ENCODE results near the gene MSANTD3. TPM values are rescaled to one million over a fixed set of nuclear protein-coding genes. Genes with fewer than 3 reads are reported as not detected.

The MSANTD3 gene, protein sequence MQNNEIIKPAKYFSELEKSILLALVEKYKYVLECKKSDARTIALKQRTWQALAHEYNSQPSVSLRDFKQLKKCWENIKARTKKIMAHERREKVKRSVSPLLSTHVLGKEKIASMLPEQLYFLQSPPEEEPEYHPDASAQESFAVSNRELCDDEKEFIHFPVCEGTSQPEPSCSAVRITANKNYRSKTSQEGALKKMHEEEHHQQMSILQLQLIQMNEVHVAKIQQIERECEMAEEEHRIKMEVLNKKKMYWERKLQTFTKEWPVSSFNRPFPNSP
- 13.3 and 20.3 TPM in 2 replicates for total RNA-seq (2011; cell fraction: chromatin; rRNA removed; ENCODE audit: low replicate concordance)
- total RNA-seq (2011; cell fraction: nucleolus; rRNA removed): 6.3 and 7.0 TPM in 2 replicates
- 14.1 and 20.8 TPM in 2 replicates for total RNA-seq (2011; cell fraction: nucleoplasm; rRNA removed)
- 25.8 and 28.7 TPM in 2 replicates for total RNA-seq (2014; rRNA removed)
- total RNA-seq (2014; rRNA removed; fragmentation: Illumina TruSeq; extraction: Trizol): 22.0 and 24.3 TPM in 2 replicates
- 24.0 and 24.6 TPM in 2 replicates for total RNA-seq (2015; rRNA removed; fragmentation: Illumina TruSeq; extraction: Trizol)
- 22.1 and 22.3 TPM in 2 replicates for total RNA-seq (2021)
- polyA plus RNA-seq (2011; rRNA removed): 12.4 and 16.0 TPM in 2 replicates
- polyA plus RNA-seq (2011; cell fraction: cytosol; rRNA removed): 8.6 and 9.9 TPM in 2 replicates
- polyA plus RNA-seq (2011; cell fraction: nucleus; rRNA removed): 8.3 and 8.9 TPM in 2 replicates
- polyA plus RNA-seq (2012): 15.4 and 16.9 TPM in 2 replicates
- polyA plus RNA-seq (2014; fragmentation: Illumina TruSeq; extraction: Trizol): 20.6 and 26.6 TPM in 2 replicates
- polyA plus RNA-seq (2014; fragmentation: Nextera tagmentation; extraction: Ambion mirVana): 1 to 10 TPM; 9.4 to 9.6 TPM
- polyA plus RNA-seq (2014; rRNA removed): 22.8 and 27.3 TPM in 2 replicates
- polyA minus RNA-seq (2011; rRNA and poly(A)+ RNA removed): 16.3 TPM in 2 replicates
- polyA minus RNA-seq (2011; cell fraction: cytosol; rRNA and poly(A)+ RNA removed): 5.7 and 10.7 TPM in 2 replicates
- polyA minus RNA-seq (2011; cell fraction: nucleus; rRNA and poly(A)+ RNA removed): 3.8 and 5.8 TPM in 2 replicates
- Bru-seq, nascent RNA: percentile 82 among the genes with signal in this experiment
- percentile 69 among the genes with signal in this experiment for BruChase-seq, experiment 1, labeled RNA remaining after a 2-hour chase
- BruChase-seq, experiment 2, labeled RNA remaining after a 6-hour chase: percentile 70 among the genes with signal in this experiment
- long read RNA-seq, experiment 1, transcript MSANTD3-203 (3 exons, 1,362 nt): major isoform, 49 of 69 reads
- long read RNA-seq, experiment 1, partial matches to known transcripts: 8 of 69 reads
- long read RNA-seq, experiment 1, other reads (novel, unspliced or antisense): 9 of 69 reads
- long read RNA-seq, experiment 2, transcript MSANTD3-203 (3 exons, 1,362 nt): major isoform, 14 of 27 reads
- long read RNA-seq, experiment 2, partial matches to known transcripts: 4 of 27 reads
- long read RNA-seq, experiment 2, other reads (novel, unspliced or antisense): 5 of 27 reads
- long read RNA-seq, experiment 3, transcript MSANTD3-203 (3 exons, 1,362 nt): major isoform, 8 of 16 reads
- long read RNA-seq, experiment 3, partial matches to known transcripts: 4 of 16 reads
- long read RNA-seq, experiment 3, other reads (novel, unspliced or antisense): 3 of 16 reads

DNA sequence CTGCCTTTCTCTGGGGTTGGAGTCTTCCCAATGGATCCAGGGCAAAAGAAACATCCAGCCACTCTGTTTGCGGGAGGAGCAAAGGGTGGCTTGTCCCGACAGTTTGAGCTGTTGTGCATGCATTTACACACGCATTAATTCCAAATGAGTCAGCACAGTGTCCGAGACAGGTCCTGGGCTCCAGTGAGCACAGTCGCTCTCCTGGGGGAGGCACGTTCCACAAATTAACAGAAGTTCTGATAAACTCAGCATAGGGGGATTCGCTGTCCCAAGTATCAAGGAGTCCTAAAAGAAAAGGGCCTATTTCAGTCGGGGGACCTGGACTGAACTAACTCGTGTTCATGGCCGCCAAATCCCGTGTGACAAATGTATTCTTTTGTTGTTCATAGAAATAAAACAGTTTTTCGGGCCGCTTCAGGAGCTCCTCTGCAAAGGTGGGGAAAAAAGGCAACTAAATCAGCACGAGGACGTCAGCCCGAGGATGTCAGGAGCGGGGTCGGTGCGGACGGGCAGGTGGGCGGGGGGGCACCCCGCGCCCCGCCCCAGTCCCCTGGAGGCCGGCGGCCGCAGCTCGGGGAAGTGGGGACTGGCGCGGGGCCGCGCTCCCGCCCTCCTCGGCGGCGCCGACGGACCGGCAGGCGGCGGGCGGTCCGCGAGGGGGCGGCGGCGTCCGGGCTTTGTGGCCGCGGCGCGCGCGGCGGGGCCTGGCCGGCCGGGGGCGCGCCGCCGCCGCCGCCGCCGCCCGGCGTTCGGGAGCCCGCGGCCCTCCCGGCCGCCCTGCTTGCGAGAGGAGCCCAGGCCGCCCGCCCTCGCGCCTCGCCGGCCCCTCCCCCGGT is at the start of gene MSANTD3:
TSS of gene MSANTD3 (plus strand) at position 614 of the 836 bp plus-strand sequence. CDS start 14,796 bp downstream, outside the sequence.
- in situ Hi-C loops (cut with MboI) (loop anchor here (5.0 kb wide), 1 partner anchor 84 kb away; no protein-coding TSS in a partner anchor), intact Hi-C loops (cut with micrococcal nuclease) (loop anchor here (5.0 kb wide), 2 partner anchors 74 to 171 kb away; partner anchors contain the start of gene TEX10)
- H4K20me1 ChIP-seq (replicated peaks; ENCODE audit: control insufficient read depth, insufficient read depth, low read length): no peaks in the 10 kb centered on the region
- H3K27ac ChIP-seq (ENCODE audit: extremely low read depth, low read depth, low read length): peak within 1 kb of the TSS; percentile 99
- peaks cover 27% of the 10 kb centered on the region for H3K79me2 ChIP-seq (ENCODE audit: control insufficient read depth, insufficient read depth, low read length)
- H2AFZ ChIP-seq (ENCODE audit: low read depth, low read length): peak within 1 kb of the TSS; percentile 99
- FAIRE-seq (peak; percentile 91), ATAC-seq (peak; percentile 89), DNase-seq (ENCODE audit: extremely low read depth in 1 of 4, low spot score in 3 of 4) (peak; percentile 82 to 91 (median 90))
- ChIA-PET POLR2A (interaction anchor here (1.0 to 1.8 kb wide), 5 partner anchors 10 to 94 kb away, joined by 3 to 6 read pairs (median 5); no protein-coding TSS in a partner anchor), CTCF (ENCODE audit: low intra/inter-chr PET ratio) (interaction anchor here (0.6 to 0.7 kb wide), 2 partner anchors 169 to 761 kb away, joined by 3 read pairs; no protein-coding TSS in a partner anchor)
- no peaks in the 10 kb centered on the region for H3K9me3 ChIP-seq (replicated peaks; ENCODE audit: control insufficient read depth, insufficient read depth, low read depth, low read length)
- H3K9me1 ChIP-seq (ENCODE audit: control insufficient read depth, insufficient read depth, low read length): no peaks in the 10 kb centered on the region
- peaks cover 7 to 27% of the 10 kb centered on the region in 2 experiments for H3K4me1 ChIP-seq (replicated peaks in 1 of 2; ENCODE audit: control insufficient read depth in 2 of 2, insufficient read depth in 2 of 2, low read length in 2 of 2)
- peak within 1 kb of the TSS; percentile 93 to 97 for H3K9ac ChIP-seq (ENCODE audit: insufficient read depth in 1 of 2, low read depth in 2 of 2, low read length in 2 of 2)
- H3K36me3 ChIP-seq (ENCODE audit: control insufficient read depth, insufficient read depth, low read length): no peaks in the 10 kb centered on the region; the same call in 2 of the 3 replicates
- 1% methylated on average over 13 of the region's 80 CpGs for WGBS (ENCODE audit: insufficient coverage, low coverage, missing lambda C conversion rate)
- peak within 1 kb of the TSS; percentile 88 for H3K4me3 ChIP-seq
- BruUV-seq (replicated peaks): TSS peak; percentile 97
- H3K4me2 ChIP-seq (ENCODE audit: insufficient read depth, low read length): peak within 1 kb of the TSS; percentile 97
- H3K27me3 ChIP-seq (ENCODE audit: control insufficient read depth in 2 of 2, insufficient read depth in 2 of 2, low read length in 2 of 2): no peaks in the 10 kb centered on the region
- peak; percentile 68 for TF ChIP-seq TAF1 (IDR thresholded peaks at IDR 0.05; ENCODE audit: control insufficient read depth, extremely low read depth, insufficient read depth, low read length, severe bottlenecking)
- TF ChIP-seq, protein P1, sequence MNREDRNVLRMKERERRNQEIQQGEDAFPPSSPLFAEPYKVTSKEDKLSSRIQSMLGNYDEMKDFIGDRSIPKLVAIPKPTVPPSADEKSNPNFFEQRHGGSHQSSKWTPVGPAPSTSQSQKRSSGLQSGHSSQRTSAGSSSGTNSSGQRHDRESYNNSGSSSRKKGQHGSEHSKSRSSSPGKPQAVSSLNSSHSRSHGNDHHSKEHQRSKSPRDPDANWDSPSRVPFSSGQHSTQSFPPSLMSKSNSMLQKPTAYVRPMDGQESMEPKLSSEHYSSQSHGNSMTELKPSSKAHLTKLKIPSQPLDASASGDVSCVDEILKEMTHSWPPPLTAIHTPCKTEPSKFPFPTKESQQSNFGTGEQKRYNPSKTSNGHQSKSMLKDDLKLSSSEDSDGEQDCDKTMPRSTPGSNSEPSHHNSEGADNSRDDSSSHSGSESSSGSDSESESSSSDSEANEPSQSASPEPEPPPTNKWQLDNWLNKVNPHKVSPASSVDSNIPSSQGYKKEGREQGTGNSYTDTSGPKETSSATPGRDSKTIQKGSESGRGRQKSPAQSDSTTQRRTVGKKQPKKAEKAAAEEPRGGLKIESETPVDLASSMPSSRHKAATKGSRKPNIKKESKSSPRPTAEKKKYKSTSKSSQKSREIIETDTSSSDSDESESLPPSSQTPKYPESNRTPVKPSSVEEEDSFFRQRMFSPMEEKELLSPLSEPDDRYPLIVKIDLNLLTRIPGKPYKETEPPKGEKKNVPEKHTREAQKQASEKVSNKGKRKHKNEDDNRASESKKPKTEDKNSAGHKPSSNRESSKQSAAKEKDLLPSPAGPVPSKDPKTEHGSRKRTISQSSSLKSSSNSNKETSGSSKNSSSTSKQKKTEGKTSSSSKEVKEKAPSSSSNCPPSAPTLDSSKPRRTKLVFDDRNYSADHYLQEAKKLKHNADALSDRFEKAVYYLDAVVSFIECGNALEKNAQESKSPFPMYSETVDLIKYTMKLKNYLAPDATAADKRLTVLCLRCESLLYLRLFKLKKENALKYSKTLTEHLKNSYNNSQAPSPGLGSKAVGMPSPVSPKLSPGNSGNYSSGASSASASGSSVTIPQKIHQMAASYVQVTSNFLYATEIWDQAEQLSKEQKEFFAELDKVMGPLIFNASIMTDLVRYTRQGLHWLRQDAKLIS (CRISPR knock-in tag; IDR thresholded peaks at IDR 0.05): 0 out of 2 replicates have a peak, but pooled peaks have one; percentile 29

Measured in K562 (cell line).